ENCODE measurements around the gene MBOAT1.

MBOAT1 gene

DNA sequence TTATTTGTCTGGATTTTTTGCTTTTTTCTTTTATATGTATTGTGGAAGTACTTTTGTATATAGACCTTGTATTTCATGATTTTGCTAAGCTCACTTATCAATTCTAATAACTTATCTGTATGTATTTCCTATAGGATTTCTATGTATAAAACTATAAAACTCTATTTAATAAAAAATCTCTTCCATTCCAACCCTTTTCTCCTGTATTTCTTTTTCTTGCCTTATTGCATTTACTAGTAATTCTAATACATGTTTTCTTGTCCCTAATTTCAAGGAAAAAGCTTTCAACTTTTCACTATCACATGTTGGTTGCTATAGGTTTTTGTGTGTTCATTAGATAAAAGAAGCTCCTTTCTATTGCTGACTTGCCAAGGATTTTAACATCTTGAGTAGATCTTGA lies 125.3 kb downstream of the MBOAT1 start:
- no peak for DNase-seq

GRCh38 chr6:20085817-20086216 lies 126.5 kb downstream of the MBOAT1 start:
- DNase-seq = no peak

- DNase-seq = no peak
These were observed 127.9 kb downstream of the MBOAT1 start for GRCh38 chr6:20084411-20084810.

DNA sequence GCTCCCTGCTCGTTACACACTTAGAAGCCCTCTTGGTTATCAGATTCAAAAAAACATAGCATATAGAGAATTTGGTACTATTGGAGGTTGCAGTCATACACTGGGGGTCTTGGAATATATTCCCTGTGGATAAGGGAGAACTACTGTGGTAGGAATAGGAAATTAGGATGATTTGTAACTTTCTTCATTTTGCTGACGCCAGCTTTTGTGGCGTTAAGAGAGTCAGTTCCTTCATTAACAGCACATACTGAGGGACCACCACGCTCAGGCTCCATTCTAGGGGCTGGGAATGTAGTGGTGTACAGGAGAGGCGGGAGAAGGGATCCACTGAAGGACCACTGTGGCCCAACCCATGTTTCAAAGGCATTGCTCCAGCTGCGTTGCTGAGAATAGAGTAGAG lies 140.3 kb downstream of the MBOAT1 start:
- DNase-seq = no peak

- DNase-seq = no peak
These were observed 142.2 kb downstream of the MBOAT1 start for GRCh38 chr6:20070047-20070446.

DNA sequence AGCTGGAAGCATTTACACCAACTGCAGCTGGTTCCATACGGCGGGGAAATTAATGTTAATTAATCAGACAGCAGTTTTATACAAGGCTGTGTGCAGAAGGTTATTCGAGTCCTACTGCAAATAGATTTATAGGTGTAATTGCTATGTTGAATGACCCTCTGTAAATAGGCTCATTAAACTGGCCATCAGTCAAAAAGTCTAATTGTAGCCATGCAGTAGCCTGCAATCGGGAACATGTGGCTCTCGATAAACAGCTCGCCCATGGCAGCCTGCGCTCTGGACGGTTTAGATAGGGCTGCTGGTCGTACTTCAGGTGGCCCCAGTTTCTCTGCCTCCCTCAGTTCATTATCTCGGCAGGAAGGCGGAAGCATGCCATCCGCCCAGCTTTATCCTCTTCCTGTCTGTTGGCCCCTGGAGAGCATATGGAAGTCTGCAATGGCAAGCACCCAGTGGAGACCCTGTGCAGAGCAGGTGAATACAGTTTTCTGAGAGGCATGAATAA lies 143.2 kb downstream of the MBOAT1 start:
- DNase-seq = no peak

DNA sequence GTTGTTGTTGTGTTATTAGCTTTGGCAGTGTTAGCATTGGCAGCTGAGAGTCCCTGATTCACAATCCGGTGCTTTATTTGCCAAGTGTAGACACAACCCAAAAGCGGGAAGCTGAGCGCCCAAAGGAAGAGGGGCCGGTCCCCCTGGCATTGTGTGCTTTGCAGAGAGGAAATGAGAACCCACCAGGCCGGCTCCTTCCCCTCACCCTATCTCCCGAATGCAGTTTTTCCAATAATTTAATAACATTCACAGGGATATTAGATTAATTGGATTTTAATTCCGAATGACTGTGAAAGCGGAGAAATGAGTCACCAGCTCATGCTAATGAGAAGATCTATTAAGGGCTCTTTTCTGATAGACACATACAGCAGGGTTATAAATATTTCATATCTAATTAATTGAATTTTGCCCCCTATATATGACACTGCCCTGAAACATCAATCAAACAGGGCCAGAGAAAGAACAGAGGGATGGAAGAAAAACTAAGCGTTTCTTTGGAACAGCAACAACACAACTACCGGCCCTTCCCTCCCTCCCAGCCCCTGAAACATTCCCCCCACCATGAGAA lies 143.8 kb downstream of the MBOAT1 start:
- no peak for DNase-seq

- DNase-seq = no peak
These were observed 150.3 kb downstream of the MBOAT1 start for GRCh38 chr6:20061952-20062351.

DNA sequence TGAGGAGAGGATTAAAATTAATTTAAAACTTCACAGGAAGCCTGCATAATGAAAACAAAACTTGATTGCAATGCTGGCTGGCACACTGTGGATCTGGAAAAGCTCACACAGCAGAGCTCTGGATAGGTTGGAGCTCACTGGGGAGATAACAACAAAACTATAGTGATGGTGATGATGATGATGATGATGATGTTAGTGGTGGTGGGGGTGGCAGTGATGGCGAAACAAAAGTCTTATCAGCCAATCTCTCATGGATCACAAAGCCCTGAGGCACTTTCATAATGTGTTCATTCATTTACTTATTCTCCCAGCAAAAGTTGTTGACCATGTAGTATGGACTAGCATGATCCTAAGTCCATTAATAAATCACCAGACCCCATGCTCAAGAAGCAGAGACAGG lies 152.0 kb downstream of the MBOAT1 start:
- DNase-seq = no peak

DNA sequence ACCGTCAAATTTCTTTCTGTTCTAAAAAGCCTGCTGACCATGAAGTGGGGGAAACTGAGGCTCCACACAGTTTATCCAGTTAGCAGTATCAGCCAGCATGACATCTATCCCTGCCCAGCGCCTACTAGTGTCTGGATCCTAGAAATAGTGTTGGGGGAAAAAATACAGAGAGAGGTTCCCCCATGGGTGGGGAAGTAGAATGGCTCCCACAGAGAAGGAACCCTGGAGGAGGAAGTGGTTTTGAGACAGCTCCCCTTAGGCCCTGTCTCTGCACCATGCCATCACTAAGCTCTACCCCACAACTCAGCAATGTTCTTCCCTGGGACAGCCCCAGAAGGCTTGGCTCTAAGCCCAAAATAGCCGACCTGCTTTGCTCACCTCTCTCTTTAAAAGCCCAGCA lies 153.4 kb downstream of the MBOAT1 start:
- DNase-seq = no peak

DNA sequence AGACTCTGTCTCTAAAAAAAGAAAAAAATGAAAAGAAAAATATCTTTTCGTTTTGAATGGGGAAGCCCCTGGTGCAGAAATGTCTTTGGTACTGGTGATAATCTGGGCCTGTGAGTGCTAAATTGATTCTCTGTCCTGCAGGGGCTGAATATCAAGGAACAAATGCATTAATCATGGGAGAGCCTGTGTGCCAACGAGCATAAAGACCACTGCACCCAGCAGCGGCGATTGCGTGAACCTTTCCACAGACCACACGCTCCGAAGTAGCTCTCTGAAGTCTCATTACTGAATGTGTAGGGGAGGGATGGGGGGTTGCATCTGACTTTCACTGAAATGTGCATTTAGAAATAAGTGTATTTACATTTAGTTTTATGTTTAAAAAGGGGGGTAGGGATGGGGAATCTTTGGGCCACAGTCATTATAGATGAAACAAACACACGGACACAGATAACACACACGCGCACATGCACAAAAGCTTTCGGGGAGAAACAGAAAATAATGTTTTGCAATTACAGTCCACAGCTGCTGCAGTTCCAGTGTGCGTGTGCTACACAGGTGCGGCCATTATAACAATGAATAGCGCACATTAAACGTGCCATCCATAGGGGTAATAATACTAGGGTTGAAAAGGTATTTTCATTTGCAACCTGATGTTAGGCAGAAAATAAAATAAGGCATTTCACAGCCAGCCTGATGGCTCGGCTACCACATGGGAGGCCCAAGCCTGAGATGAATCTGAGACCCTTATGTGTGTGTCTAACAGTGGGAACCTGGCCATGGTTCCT lies 154.0 kb downstream of the MBOAT1 start:
- no peak for DNase-seq

- no peak for DNase-seq
These were observed 155.8 kb downstream of the MBOAT1 start for GRCh38 chr6:20056350-20056992.

GRCh38 chr6:20055916-20056315 lies 156.4 kb downstream of the MBOAT1 start:
- DNase-seq = no peak

All from stimulated activated CD4-positive, alpha-beta T cell treated with anti-CD3 and anti-CD28 coated beads, Interleukin-2, amount 100 ng/mL, for 24 hours (primary cell).